HUDEP-2 (cell line): ENCODE data around the gene CLDN6.

ENCODE experiments used
- DNase-seq, 76 experiments: peaks; one replicate each; lab custom pipeline; 2025; ENCODE audit not compliant: unreplicated experiment in 76 of 76; lab: John Stamatoyannopoulos, UW

CLDN6 gene

DNA sequence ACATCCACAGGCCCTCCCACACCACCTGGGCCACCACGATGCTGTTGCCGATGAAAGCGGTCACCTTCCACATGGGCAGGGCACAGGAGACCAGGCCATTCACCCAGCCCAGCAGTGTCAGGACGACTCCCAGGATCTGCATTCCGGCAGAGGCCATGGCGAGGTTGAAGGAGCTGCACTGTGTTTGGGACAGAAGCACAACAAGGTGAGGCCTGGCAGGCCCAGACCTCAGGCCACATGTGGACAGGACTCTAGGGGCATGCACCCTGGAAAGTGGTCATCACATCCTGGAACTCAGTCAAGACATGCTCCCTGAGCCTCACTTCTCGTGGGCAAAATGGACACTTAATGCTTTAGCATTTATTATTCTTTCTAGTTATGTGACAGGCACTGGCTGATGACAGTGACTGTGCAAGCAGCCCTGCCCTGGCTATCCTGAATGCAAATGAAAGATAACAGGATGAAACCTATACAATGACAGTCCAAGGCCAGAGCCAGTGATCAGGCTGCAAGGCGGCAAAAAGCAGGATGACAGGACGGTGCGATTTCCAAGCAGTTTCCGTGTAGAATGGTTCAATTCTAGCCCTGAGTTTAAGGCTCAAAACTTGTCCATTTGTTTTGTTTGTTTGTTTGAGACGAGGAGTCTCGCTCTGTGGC, 2.0 kb downstream of the CLDN6 start:
- DNase-seq: peak in 20 of 76 experiments; percentile 12 to 54 (median 30)

- DNase-seq: no peak
Measured at GRCh38 chr16:3014971-3015370, 3.0 kb downstream of the CLDN6 start.

GRCh38 chr16:3013998-3014690, 3.8 kb downstream of the CLDN6 start:
- DNase-seq: no peak

- no peak for DNase-seq
Measured at GRCh38 chr16:3013491-3013951, 4.5 kb downstream of the CLDN6 start.

- DNase-seq: no peak
Measured at GRCh38 chr16:3012828-3013420, 5.1 kb downstream of the CLDN6 start, which contains the start of gene CLDN9. Gene CLDN9 (plus strand): TSS chr16:3012923. CDS start chr16:3013363, 440 bp downstream.

- no peak for DNase-seq
Measured at GRCh38 chr16:3012246-3012645, 5.7 kb downstream of the CLDN6 start.

- DNase-seq: no peak
Measured at GRCh38 chr16:3010510-3010909, 7.5 kb downstream of the CLDN6 start.

DNA sequence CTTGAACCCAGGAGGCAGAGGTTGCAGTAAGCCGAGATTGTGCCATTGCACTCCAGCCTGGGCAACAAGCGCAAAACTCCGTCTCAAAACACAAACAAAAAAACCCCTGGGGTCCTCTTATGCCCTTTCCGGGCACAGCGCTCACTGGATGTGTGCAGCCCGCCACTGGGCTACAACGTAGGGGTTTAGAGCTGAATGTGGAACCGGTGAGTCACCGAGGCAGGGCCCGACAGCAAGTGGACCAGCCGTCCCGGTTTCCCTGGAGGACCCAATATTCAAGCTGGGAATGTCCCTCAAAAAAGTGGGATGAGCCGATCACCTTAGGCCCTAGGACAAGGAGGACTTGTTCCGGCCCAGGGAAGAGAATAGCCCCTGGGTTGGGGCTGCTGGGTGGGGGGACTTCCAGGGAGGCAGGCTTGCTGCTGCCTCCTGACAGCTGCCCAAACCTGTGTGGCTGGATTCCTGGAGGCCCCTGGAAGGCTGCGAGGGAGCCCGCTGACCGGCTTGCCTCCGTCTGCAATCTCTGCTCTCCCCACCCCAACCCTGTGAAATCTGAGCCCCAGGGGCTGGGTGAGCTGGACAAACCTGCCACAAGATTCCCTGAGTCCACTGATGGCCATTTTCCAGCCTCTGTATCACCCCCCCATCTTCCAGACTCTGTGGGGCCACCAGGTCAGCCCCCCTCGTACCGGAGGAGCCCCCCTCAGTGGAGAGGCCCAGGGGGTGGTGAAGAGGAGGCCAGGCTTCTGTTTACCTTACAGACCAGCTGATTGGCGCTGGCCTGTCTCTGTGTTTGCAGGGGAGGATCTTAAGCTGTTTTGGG, 8.2 kb downstream of the CLDN6 start:
- no peak for DNase-seq

DNA sequence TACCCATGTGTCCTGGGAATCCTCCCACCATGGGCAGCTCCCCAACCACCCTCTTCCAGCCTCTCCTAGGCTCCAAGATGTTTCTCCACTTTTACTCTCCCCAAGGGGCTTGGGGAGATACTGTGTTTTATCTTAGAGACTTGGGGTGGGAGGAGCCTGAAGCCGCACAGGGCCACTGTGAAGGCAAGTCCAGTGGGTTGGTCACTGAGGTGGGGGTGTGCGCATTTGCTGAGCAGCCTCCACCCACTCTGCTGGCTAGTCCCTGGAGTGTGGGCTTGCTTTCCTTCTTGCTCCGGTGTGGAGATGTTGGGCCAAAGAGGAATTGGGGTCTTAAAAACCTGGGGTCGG, 9.3 kb downstream of the CLDN6 start:
- no peak for DNase-seq

- DNase-seq: peak in 4 of 76 experiments; percentile 5 to 16 (median 12)
Measured at GRCh38 chr16:3007957-3008689, 9.9 kb downstream of the CLDN6 start.

DNA sequence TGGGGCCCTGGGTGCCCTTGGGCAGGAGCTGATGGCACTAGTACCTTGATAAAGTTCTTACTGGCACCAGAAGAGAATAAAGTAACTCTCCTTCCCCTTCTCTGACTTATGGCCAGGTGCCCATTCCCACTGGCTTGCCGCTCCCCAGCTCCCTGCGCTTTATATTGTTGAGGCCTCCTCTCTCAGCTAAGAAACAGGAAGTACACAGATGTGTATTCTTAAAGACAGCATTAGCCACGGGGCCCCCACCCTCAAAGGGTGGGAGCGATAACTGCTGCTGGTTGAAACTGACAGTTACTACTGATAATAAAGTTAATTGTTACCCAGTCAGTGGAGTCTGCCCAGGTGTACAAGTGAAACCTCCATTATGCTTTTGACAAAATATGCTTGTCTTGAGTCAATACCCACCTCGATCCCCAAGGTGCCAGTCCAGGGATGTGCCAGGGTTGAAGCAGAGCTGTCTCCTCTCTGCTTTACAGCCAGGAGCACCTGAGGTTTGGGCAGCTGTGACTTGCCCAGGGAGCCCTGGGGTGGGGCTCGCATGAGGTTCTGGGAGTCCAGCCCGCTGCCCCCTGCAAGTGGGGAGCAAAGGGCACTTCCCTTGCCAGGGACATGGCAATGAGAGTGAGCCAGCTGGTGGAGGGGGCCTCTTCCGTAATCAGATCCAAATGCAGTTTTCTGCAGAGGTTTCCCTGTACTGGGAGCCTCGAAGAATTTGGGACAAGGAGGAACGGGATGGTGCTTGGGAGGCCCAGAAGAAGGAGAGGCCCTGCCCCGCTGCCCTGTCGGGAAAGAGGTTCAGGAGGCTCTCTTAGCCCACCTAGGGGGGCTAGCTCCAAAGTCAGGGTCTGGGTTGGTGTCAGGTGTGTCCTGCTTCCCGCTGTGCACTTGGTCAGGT, 10.7 kb downstream of the CLDN6 start:
- peak in 61 of 76 experiments; percentile 9 to 79 (median 48) for DNase-seq

DNA sequence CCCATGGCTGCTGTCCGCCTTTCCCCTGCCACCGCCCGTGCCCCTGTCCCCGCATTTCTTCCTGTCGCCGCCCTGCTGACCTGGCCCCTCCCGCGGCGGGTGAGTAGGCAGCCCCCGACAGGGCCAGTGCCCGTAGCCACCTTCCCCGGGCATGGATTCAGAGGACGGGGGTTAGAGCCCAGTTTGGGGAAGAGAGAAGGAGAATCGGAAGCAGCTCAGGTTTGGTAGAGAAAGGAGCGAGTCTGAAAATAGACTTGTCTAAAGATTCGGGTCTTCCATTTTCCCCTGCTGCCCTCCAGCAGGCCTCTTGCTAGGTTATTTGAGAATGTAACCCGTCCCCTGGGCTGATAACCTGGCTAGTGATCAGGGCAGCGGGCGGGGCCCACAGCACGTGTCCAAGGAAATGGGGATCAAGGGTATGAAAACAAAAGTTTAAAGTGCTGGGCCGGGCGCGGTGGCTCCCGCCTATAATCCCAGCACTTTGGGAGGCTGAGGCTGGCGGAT, 13.2 kb downstream of the CLDN6 start:
- peak in 64 of 76 experiments; percentile 4 to 74 (median 48) for DNase-seq

DNA sequence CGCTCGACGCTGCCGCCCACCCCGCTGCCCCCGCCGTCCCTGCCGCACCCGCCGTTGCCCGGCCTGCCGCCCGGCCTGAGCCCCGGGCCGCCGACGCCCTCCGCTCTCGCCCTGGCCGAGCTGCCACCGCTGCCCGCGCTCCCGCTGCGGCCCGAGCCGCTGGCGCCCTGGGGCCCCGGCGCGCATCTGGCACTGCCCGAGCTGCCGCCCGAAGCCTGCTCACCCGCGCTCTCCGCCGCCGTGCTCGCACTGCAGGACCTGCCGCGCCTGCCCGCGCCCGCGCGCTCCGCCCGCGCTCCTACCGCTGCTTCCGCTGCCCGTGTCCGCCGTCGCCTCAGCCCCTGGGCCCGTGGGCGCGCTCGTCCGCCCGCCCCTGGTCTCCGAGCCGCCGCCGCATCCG, 13.7 kb downstream of the CLDN6 start:
- peak in 6 of 76 experiments; percentile 20 to 53 (median 37) for DNase-seq

GRCh38 chr16:3003582-3004270, 14.3 kb downstream of the CLDN6 start:
- peak; percentile 48 to 99 (median 98) for DNase-seq

DNA sequence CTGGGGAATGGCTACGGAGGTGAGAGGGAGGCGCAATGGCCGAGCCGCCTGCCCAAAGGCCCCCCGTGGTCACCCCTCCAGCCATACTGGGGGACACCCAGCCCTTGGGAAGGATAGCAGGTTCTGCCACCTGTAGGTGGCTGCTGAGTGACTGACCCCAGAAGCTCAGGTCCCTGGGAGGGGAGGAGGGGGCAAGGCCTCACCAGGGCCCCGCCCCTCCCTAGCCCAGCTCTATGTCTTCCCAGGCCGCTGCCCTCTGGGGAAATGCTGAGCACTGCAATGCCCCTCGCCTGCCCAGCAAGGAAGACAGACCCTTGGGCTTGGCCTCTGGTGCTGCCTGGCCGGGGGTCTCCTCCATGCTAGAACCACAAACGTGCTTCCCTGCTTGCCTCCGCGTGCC, 16.7 kb downstream of the CLDN6 start:
- no peak for DNase-seq

DNA sequence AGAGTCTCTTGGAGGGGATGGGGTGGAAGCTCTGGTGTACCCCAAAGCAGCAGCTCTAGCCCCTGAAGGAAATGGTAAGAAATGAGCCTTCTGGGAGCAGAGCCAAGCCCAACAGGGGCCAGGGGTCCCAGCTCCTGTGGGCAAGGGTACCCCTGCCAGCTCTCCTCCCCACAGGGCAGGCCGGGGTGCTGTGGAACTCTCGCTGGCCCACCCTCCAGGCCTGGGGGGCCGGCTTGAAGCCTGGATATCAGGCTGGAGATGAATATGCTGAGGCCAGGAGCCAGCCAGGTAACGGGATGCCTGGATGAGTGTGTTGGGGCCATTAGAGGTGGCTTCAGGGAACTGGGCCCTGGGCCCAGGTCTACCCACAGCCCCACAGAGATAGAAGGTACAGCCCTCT, 17.4 kb downstream of the CLDN6 start:
- no peak for DNase-seq

- no peak for DNase-seq
Measured at GRCh38 chr16:2999929-3000328, 18.1 kb downstream of the CLDN6 start.

DNA sequence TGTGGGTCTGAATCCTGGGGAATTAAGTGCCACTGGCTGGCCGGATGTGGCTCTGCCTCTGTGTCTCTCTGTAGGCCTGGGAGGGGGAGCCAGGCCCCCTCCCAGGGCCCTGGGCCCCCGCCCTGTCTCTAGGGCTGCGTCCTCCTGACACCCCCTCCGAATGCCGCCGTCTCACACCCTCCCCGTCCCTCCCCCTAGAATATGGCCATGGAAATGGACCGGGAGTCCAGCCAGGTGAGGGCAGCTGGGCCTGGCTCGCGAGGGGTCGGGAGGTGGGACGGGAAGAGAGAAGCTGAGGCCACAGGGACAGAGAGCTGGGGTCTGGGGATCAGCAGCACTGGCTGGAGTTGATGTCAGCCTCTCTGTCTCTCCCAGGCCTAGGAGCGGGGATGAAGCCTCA, 21.7 kb downstream of the CLDN6 start:
- no peak for DNase-seq
